Neural cell (in vitro differentiated cells): ENCODE data around the gene PGAP3. TPM values are rescaled to one million over a fixed set of nuclear protein-coding genes. Genes with fewer than 3 reads are reported as not detected.

ENCODE experiments used
- H2AFZ ChIP-seq: fragments of 200-600, 300-800 bp; sonication (generic), shearing (Covaris generic); 2 replicates; pipeline ENCODE4 v1.6.0; 2014; ENCODE audit warnings: low read depth, mild to moderate bottlenecking, antibody characterized with exemption, low read length, moderate library complexity
- H3F3A ChIP-seq: fragments of 200-600 bp; shearing (Covaris generic); 2 replicates; pipeline ENCODE4 v1.6.1; 2016; ENCODE audit warnings: mild to moderate bottlenecking, moderate library complexity, mixed read lengths, antibody characterized with exemption, low read length; ENCODE audit not compliant: insufficient read depth, poor library complexity, severe bottlenecking
- H3K27ac ChIP-seq: fragments of 200-600, 300-800 bp; sonication (generic), shearing (Covaris generic); 2 replicates; pipeline ENCODE4 v1.5.1; 2014; ENCODE audit warnings: mild to moderate bottlenecking, low read length, moderate library complexity
- H3K27me3 ChIP-seq: fragments of 300-800, 200-600 bp; sonication (generic), shearing (Covaris generic); 2 replicates; pipeline ENCODE4 v1.6.0; 2014; ENCODE audit warnings: mild to moderate bottlenecking, low read depth, low read length, moderate library complexity; ENCODE audit not compliant: insufficient read depth
- H3K36me3 ChIP-seq: fragments of 300-800, 200-600 bp; sonication (generic), shearing (Covaris generic); 2 replicates; pipeline ENCODE4 v1.5.1; 2014; ENCODE audit warnings: mild to moderate bottlenecking, antibody characterized with exemption, low read length, moderate library complexity; ENCODE audit not compliant: insufficient read depth
- H3K4me2 ChIP-seq: fragments of 300-800, 200-600 bp; sonication (generic), shearing (Covaris generic); 2 replicates; pipeline ENCODE4 v1.6.0; 2014; ENCODE audit warnings: mild to moderate bottlenecking, low read length
- H3K4me3 ChIP-seq: fragments of 300-800, 200-600 bp; sonication (generic), shearing (Covaris generic); 2 replicates; pipeline ENCODE4 v1.5.1; 2014; ENCODE audit warnings: mild to moderate bottlenecking, low read length, moderate library complexity
- H3K79me2 ChIP-seq: fragments of 200-600 bp; shearing (Covaris generic); replicated peaks from 2 replicates; pipeline ENCODE4 v1.6.0; 2014; ENCODE audit warnings: mild to moderate bottlenecking, low read length, moderate library complexity; ENCODE audit not compliant: insufficient read depth
- H3K9ac ChIP-seq: fragments of 300-800, 200-600 bp; sonication (generic), shearing (Covaris generic); 2 replicates; pipeline ENCODE4 v1.6.1; 2016; ENCODE audit warnings: mild to moderate bottlenecking, low read length, mixed read lengths
- H3K9me2 ChIP-seq: fragments of 200-600 bp; shearing (Covaris generic); 2 replicates; pipeline ENCODE4 v1.6.1; 2016; ENCODE audit warnings: mild to moderate bottlenecking, low read length, mixed read lengths; ENCODE audit not compliant: insufficient read depth
- H3K9me3 ChIP-seq: fragments of 200-600, 300-800 bp; sonication (generic), shearing (Covaris generic); 2 replicates; pipeline ENCODE4 v1.6.1; 2016; ENCODE audit warnings: mild to moderate bottlenecking, mixed run types, low read length, moderate library complexity, mixed read lengths
- H4K20me1 ChIP-seq: fragments of 200-600 bp; shearing (Covaris generic); 2 replicates; pipeline ENCODE4 v1.6.1; 2016; ENCODE audit warnings: mild to moderate bottlenecking, mixed run types; ENCODE audit not compliant: insufficient read depth
- EP300 ChIP-seq: fragments of 450-650 bp; conservative IDR thresholded peaks from 2 replicates; pipeline ENCODE4 v1.6.1; 2014; ENCODE audit warnings: antibody characterized with exemption, mild to moderate bottlenecking, moderate library complexity; ENCODE audit not compliant: poor library complexity, severe bottlenecking
- EZH2 ChIP-seq: fragments of 200-600, 300-800 bp; shearing (Covaris generic), sonication (generic); IDR thresholded peaks from 2 replicates; pipeline ENCODE4 v1.6.1; 2014; ENCODE audit warnings: antibody characterized with exemption, low read length, borderline replicate concordance, mild to moderate bottlenecking; ENCODE audit not compliant: insufficient read depth, poor library complexity, severe bottlenecking
- MXI1 ChIP-seq: fragments of 450-650 bp; conservative IDR thresholded peaks from 2 replicates; pipeline ENCODE4 v1.6.1; 2014; ENCODE audit warnings: antibody characterized with exemption, mild to moderate bottlenecking; ENCODE audit not compliant: poor library complexity, severe bottlenecking
- POLR2AphosphoS5 ChIP-seq: IDR thresholded peaks from 2 replicates; pipeline ENCODE4 v1.6.1; 2012
- RAD21 ChIP-seq: fragments of 450-650 bp; conservative IDR thresholded peaks from 2 replicates; pipeline ENCODE4 v1.6.1; 2014; ENCODE audit warnings: antibody characterized with exemption, mild to moderate bottlenecking, moderate library complexity
- SMC3 ChIP-seq: fragments of 450-650 bp; conservative IDR thresholded peaks from 2 replicates; pipeline ENCODE4 v1.6.1; 2014; ENCODE audit warnings: antibody characterized with exemption, mild to moderate bottlenecking, moderate library complexity; ENCODE audit not compliant: poor library complexity
- TAF1 ChIP-seq: IDR thresholded peaks from 2 replicates; pipeline ENCODE4 v1.6.1; 2012; ENCODE audit warnings: low read depth
- polyA plus RNA-seq: library from polyadenylated mRNA; depleted of rRNA; stranded (reverse); fragments of >200 nt; gene quantifications from 2 replicates; pipeline ENCODE4 v1.2.3, GENCODE V29; 2014
- TF ChIP-seq, protein P1 (sequence below): IDR thresholded peaks from 2 replicates; pipeline ENCODE4 v1.6.1; 2012; ENCODE audit warnings: borderline replicate concordance
- TF ChIP-seq, protein P2 (sequence below): fragments of 450-650 bp; IDR thresholded peaks from 2 replicates; pipeline ENCODE4 v1.5.1; 2014; ENCODE audit warnings: antibody characterized with exemption, mild to moderate bottlenecking, moderate library complexity; ENCODE audit not compliant: poor library complexity, severe bottlenecking

Gene PGAP3
- polyA plus RNA-seq, 1 donor from 2014 or later = 27.2 TPM

DNA sequence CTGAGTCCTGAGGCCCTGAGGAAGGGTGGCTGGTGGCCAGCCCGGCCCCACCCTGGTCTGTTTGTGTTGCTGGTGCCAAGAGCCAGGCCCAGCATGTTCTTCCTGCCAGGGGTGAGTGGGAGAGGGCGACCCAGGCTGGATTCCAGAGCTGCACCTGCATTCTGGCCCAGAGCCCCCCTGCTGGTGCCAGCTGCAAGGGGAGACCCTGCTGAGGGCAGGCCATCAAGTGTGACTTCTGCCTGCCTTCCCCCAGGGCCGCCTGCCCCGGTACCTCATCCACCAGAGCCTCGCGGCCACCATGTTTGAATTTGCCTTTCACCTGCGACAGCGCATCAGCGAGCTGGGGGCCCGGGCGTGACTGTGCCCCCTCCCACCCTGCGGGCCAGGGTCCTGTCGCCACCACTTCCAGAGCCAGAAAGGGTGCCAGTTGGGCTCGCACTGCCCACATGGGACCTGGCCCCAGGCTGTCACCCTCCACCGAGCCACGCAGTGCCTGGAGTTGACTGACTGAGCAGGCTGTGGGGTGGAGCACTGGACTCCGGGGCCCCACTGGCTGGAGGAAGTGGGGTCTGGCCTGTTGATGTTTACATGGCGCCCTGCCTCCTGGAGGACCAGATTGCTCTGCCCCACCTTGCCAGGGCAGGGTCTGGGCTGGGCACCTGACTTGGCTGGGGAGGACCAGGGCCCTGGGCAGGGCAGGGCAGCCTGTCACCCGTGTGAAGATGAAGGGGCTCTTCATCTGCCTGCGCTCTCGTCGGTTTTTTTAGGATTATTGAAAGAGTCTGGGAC lies 25.1 kb downstream of the PGAP3 start:
- no peak overlapping the region for H2AFZ ChIP-seq
- no peaks in the 10 kb centered on the region for H3F3A ChIP-seq
- no peaks in the 10 kb centered on the region for H3K9me2 ChIP-seq
- no peak overlapping the region for H3K27ac ChIP-seq
- H3K4me3 ChIP-seq = no peak overlapping the region
- H3K9ac ChIP-seq = no peak overlapping the region
- H3K27me3 ChIP-seq = peaks cover 3% of the 10 kb centered on the region
- no peaks in the 10 kb centered on the region for H3K79me2 ChIP-seq
- H4K20me1 ChIP-seq = no peaks in the 10 kb centered on the region
- no peaks in the 10 kb centered on the region for H3K9me3 ChIP-seq
- no peak overlapping the region for H3K4me2 ChIP-seq
- TF ChIP-seq, protein P1, sequence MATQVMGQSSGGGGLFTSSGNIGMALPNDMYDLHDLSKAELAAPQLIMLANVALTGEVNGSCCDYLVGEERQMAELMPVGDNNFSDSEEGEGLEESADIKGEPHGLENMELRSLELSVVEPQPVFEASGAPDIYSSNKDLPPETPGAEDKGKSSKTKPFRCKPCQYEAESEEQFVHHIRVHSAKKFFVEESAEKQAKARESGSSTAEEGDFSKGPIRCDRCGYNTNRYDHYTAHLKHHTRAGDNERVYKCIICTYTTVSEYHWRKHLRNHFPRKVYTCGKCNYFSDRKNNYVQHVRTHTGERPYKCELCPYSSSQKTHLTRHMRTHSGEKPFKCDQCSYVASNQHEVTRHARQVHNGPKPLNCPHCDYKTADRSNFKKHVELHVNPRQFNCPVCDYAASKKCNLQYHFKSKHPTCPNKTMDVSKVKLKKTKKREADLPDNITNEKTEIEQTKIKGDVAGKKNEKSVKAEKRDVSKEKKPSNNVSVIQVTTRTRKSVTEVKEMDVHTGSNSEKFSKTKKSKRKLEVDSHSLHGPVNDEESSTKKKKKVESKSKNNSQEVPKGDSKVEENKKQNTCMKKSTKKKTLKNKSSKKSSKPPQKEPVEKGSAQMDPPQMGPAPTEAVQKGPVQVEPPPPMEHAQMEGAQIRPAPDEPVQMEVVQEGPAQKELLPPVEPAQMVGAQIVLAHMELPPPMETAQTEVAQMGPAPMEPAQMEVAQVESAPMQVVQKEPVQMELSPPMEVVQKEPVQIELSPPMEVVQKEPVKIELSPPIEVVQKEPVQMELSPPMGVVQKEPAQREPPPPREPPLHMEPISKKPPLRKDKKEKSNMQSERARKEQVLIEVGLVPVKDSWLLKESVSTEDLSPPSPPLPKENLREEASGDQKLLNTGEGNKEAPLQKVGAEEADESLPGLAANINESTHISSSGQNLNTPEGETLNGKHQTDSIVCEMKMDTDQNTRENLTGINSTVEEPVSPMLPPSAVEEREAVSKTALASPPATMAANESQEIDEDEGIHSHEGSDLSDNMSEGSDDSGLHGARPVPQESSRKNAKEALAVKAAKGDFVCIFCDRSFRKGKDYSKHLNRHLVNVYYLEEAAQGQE = no peak
- TF ChIP-seq MXI1 = no peak
- TF ChIP-seq TAF1 = no peak
- no peak for TF ChIP-seq RAD21
- no peak for TF ChIP-seq EZH2
- TF ChIP-seq SMC3 = no peak
- no peak for TF ChIP-seq EP300
- no peak for TF ChIP-seq POLR2AphosphoS5
- TF ChIP-seq, protein P2, sequence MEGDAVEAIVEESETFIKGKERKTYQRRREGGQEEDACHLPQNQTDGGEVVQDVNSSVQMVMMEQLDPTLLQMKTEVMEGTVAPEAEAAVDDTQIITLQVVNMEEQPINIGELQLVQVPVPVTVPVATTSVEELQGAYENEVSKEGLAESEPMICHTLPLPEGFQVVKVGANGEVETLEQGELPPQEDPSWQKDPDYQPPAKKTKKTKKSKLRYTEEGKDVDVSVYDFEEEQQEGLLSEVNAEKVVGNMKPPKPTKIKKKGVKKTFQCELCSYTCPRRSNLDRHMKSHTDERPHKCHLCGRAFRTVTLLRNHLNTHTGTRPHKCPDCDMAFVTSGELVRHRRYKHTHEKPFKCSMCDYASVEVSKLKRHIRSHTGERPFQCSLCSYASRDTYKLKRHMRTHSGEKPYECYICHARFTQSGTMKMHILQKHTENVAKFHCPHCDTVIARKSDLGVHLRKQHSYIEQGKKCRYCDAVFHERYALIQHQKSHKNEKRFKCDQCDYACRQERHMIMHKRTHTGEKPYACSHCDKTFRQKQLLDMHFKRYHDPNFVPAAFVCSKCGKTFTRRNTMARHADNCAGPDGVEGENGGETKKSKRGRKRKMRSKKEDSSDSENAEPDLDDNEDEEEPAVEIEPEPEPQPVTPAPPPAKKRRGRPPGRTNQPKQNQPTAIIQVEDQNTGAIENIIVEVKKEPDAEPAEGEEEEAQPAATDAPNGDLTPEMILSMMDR = no peak
- no peaks in the 10 kb centered on the region for H3K36me3 ChIP-seq

DNA sequence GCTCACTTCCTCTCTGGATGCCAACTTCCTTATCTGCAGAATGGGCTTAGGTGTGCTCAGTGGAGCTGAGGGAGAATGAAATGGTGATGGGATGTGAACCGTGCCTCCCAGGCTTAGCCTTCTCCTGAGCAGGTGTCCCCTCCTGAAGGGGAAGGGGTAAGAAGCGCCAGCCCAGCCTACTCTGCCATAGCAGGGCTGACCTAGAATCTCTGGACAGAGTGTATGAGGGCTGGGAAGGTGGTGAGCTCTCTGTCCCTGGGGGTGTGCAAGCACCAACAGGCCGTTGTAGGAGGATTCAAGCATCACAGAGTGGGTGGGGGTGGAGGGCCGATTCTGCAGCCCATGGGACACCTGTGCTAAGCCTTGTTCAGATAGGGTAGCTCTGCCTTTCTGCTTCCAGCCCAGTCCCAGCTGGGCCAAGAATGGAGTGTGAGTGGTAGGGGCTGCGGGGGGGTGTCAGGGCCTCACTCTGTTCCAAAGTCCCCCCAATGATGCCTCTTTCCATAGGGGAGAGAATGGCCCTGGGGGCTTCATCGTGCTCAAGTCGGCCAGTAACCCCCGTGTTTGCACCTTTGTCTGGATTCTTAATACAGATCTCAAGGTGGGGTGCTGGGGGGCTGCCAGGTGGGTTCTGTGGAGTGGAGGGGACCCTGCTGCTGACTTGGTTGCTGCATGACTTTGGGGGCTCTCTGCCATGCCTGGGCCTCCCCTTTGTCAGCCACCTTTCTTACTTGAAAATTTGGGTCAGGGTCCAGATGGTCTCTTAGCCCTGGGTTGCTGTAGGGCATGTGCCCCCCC lies 25.9 kb downstream of the PGAP3 start:
- no peaks in the 10 kb centered on the region for H3K79me2 ChIP-seq
- H3K36me3 ChIP-seq = no peaks in the 10 kb centered on the region
- no peaks in the 10 kb centered on the region for H3K9me2 ChIP-seq
- no peak overlapping the region for H3K4me2 ChIP-seq
- no peak overlapping the region for H3K9ac ChIP-seq
- H3K27ac ChIP-seq = no peak overlapping the region
- no peaks in the 10 kb centered on the region for H3F3A ChIP-seq
- TF ChIP-seq POLR2AphosphoS5 = no peak
- H3K27me3 ChIP-seq = no peaks in the 10 kb centered on the region
- H2AFZ ChIP-seq = no peak overlapping the region
- no peak overlapping the region for H3K4me3 ChIP-seq
- H4K20me1 ChIP-seq = no peaks in the 10 kb centered on the region
- H3K9me3 ChIP-seq = no peaks in the 10 kb centered on the region
